GM19099 (cell line): ENCODE data around the gene PROCA1.

Experiments
- POLR2A ChIP-seq: IDR thresholded peaks from 3 replicates; pipeline ENCODE4 v1.6.1; 2011; ENCODE audit warnings: low read depth; ENCODE audit not compliant: insufficient read length; ENCODE audit errors: extremely low read depth

The PROCA1 gene

GRCh38 chr17:28737316-28737715 lies 25.6 kb upstream of the PROCA1 start:
- no peak for TF ChIP-seq POLR2A

DNA sequence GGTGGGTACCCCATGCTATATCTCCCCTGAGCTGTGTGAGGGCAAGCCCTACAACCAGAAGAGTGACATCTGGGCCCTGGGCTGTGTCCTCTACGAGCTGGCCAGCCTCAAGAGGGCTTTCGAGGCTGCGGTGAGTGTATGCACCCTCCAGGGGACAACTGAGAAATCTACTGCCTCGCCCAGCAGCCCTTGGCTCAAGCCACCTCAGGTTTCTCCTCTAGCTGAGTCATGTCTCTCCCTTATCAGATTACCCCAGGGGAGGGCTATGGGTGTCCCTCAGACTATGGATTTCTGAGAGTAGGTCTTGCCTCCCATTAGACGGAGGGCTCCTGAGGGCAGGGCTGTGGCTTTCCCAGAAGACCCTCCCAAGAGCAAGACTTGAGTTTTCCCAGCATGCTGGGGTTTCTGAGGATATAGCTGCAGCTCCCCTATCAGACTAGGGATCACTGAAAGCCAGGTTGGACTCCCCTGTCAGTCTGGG lies 23.6 kb upstream of the PROCA1 start:
- no peak for TF ChIP-seq POLR2A

DNA sequence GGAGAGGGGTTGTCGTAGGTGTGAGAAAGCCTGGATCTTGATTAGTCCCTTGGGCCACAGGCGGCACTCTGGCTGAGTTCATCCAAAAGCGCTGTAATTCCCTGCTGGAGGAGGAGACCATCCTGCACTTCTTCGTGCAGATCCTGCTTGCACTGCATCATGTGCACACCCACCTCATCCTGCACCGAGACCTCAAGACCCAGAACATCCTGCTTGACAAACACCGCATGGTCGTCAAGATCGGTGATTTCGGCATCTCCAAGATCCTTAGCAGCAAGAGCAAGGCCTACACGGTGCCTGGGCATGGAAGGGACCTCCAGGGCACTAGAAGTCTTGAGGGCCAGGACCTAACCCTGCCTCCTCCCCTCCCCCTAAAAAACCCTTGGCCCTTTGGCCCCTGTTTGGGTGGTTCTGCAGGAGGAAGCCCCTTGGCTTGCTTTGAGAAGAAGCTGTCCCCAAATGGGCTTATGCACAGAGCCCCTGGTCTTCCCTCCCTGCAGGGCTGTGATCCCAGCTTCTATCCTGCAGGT lies 23.1 kb upstream of the PROCA1 start:
- no peak for TF ChIP-seq POLR2A

DNA sequence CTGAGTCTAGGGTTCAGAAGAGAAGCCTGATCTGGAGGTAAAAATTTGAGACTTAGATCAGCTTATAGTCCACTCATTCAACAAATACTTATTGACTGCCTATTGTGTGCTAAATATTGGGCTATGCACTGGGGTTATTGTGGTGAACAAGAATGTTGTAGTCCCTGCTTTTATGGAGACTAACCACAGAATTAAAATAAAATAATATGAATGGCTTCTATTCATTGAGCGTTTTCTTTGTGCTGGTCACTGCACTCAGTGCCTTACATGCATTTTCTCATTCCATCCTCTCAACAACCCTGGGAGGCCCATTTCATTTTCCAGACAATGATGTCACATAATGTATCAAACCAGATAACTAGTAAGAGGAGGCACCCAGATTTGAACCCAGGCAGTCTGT lies 21.7 kb upstream of the PROCA1 start:
- no peak for TF ChIP-seq POLR2A

- TF ChIP-seq POLR2A = no peak
Observed at GRCh38 chr17:28729950-28730330, 18.3 kb upstream of the PROCA1 start.

DNA sequence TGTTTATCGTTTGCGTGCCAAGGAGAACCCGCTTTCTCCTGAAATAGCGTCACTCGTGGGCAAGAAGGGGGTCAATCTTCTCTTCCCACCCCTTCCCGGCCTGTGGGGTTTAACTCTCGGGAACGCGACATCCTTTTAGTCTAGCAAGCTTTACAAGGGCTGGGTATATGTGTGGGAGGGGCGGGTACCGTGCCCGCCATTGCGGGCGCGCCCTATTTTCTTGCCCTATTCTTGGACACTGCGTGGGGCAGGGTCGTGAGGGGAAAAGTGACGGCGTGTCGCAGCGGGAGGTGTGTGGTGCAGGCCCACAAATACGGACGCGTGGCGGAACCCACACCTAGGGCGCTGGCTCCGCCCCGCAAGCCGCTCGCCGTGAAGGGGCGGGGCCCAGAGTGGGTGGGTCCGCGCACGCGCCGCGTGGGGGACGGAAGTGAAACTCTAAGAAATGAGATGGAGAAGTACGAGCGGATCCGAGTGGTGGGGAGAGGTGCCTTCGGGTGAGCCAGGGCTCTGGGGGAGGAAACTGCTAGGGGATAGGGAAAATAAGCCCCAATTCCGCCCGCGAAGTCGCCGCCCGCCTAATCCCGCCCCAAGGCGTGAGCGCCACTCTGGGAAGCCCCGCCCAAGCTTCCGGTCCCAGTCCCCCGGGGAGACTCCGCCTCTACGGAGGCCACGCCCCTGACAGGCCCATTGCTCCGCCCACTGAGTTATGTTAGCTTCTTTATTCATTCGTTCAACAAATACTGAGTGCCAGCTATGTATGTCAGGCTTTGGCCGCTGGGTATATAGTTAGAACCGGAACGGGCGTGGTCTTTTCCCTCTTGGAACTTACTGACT lies 16.9 kb upstream of the PROCA1 start, which contains the start of gene NEK8:
NEK8 (plus strand) TSS at position 425 of the 837 bp plus-strand sequence; CDS start at position 451, 26 bp downstream.
- TF ChIP-seq POLR2A = peak; percentile 63

DNA sequence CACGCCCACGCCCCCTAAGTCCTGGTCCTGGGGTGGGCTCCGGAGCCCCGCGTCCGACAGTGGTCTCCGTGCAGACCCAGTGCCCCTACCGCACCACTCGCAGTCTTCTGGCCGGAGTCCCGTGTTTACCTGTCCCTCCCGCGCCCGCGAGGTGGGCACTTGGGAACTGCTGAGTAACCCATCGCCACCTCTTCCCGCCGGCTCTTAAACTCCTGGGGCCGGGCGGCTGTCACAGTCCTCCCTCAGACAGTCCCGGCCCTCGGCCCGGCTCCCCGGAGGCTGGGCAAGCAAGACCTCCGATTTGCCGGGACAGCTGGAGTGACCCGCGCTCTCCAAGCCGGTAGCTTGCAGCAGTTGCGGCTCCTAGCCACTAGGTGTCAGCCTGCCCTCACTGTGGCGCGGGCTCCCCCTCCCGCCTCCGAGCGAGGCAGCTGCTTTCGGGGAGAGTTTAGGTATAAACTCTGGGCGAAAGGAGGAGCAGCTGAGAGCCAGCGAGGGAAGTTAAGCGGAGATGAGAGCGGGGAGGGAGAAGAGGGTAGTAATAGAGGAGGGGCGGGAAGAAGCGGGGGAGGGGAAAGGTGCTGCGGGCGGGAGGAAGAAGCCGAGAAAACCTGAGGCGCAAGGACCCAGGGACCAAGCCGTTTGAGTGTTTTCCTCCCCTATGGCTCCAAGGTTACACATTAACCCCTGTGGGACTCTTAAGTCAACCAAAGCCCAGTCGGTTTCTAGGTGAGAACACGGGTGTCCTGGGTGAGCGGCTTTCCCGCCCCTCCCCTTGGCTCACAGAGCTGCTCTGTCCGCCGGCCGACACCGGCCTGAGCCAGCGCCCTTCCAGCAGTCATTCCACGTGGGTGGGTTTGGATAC lies 15.2 kb upstream of the PROCA1 start:
- TF ChIP-seq POLR2A = peak; percentile 73

GRCh38 chr17:28726226-28726626 lies 14.5 kb upstream of the PROCA1 start, which contains the start of gene TLCD1:
Gene TLCD1, minus strand, starts transcription at chr17:28726233. Its CDS starts 136 bp downstream, at chr17:28726097.
- TF ChIP-seq POLR2A = no peak

DNA sequence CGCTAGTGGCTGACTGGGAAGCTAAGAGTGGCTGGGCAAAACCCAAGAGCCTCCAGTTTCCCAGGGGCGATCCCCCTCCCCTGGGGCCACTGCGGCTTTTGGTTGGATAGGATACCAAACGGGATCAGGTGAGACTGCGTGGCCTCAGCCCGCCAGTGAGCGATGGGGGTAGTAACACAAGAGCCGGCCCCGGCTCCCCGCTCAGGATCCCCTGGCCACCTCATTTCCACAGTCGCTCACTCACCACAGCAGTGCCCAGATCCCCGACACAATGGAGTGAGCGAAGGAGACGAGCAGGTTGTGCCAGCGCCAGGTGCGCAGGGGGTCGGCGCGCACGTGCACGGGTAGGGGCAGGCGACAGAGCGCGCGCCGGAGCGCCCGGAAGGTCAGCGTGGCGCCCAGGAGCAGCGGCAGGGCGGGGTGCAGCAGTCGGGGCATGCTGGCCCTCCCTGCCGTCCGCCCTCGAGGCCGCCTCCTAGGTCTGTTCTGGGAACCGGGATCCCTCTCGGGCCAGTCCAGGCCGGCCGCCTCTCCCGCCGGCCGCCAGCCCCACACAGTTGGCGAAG lies 14.1 kb upstream of the PROCA1 start:
- TF ChIP-seq POLR2A = peak; percentile 51

- TF ChIP-seq POLR2A = peak; percentile 48
Observed at GRCh38 chr17:28725166-28725659, 13.5 kb upstream of the PROCA1 start.

DNA sequence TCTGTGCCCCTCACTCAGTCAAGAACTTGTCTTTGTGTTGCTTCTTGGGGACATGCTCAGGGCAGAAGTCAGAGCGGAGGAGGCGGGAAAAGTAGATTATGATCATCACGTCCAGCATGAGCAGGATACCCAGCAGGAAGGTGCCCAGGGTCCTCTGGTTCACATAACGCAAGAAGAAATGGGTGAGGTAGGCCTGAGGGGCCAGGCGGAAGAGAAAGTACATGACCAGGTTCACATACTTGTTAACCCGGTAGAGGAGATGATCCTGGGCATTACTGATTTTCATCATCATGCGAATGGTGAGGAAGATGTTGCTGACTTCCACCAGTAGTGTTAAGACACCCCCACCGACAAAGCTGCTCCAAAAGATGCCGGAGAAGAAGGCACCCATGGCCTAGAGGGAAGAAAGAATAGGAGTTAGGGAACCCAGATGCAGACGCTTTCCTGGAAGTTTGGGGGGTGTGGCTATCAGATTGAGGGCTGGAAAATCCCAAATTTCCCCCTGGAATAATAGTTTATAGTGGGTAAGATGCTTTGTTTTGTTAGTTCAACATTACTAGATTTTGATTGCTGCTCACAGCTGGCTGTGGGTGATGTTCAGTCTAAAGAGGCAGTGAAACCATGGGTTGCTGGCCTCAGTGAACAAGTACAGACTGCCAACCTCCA lies 12.9 kb upstream of the PROCA1 start:
- no peak for TF ChIP-seq POLR2A

GRCh38 chr17:28723159-28723835 lies 11.6 kb upstream of the PROCA1 start:
- TF ChIP-seq POLR2A = no peak

- peak; percentile 18 for TF ChIP-seq POLR2A
Observed at GRCh38 chr17:28722417-28723158, 10.9 kb upstream of the PROCA1 start.
